OCI-LY3 (cell line): Measurements from ENCODE around the gene PRR14L.

Experiments used
- EZH2phosphoT487 ChIP-seq: fragments of 200-600 bp; shearing (Covaris generic); IDR thresholded peaks from 2 replicates; pipeline ENCODE4 v1.6.1; 2018; ENCODE audit warnings: antibody characterized with exemption, mixed run types, low read depth
- TF ChIP-seq, protein P1 (sequence below): fragments of 200-600, 300-600 bp; sonication (generic); IDR thresholded peaks from 2 replicates; pipeline ENCODE4 v1.5.1; 2014; ENCODE audit warnings: antibody characterized with exemption, low read length, low read depth

DNA sequence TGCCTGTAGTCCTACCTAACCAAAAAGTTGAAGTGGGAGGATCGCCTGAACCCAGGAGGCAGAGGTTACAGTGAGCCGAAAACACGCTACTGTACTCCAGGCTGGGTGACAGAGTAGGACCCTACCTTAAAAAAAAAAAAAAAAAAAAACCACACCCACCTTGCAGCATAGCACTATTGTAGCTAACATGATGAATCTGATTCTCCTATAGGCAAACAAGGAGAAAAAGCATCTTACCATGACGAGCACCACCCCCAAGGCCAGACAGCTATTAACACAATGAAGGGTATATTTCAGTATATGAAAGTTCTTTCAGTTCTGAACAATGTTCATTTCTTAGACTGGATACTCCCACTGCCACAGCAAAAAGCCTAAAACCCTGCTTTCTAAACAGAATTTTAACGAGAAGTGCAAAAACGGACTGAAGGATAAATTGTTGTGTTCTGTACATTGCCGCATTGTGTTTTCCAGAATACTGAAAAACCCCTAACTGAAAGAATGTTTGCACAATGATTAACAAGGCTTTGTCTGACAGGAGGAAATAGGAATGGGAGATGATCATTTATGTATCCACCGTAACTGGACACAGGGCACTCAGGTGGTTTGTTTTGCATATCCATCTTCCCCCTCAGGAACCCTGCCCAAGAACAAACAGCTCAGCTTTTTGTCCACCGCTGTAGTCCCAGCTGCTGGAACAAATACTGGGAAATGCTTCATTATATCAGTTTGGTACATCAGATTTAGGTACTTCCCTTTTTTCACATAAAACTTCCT, 96.8 kb downstream of the PRR14L start:
- TF ChIP-seq, protein P1, sequence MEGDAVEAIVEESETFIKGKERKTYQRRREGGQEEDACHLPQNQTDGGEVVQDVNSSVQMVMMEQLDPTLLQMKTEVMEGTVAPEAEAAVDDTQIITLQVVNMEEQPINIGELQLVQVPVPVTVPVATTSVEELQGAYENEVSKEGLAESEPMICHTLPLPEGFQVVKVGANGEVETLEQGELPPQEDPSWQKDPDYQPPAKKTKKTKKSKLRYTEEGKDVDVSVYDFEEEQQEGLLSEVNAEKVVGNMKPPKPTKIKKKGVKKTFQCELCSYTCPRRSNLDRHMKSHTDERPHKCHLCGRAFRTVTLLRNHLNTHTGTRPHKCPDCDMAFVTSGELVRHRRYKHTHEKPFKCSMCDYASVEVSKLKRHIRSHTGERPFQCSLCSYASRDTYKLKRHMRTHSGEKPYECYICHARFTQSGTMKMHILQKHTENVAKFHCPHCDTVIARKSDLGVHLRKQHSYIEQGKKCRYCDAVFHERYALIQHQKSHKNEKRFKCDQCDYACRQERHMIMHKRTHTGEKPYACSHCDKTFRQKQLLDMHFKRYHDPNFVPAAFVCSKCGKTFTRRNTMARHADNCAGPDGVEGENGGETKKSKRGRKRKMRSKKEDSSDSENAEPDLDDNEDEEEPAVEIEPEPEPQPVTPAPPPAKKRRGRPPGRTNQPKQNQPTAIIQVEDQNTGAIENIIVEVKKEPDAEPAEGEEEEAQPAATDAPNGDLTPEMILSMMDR, result no peak
- no peak for TF ChIP-seq EZH2phosphoT487
